ENCODE data around the gene GPC6. TPM values are rescaled to one million over a fixed set of nuclear protein-coding genes. Genes with fewer than 3 reads are reported as not detected.

The GPC6 gene
- total RNA-seq, 1 experiment from 2014 or later = 0.22 TPM

GRCh38 chr13:93230261-93230855 is 3.8 kb downstream of the GPC6 start:
- CTCF ChIA-PET = no interaction called here
- ATAC-seq (no peak), DNase-seq (ENCODE audit: low read depth, low spot score) (no peak)
- H3K4me3 ChIP-seq (replicated peaks in 1 of 2; ENCODE audit: low read depth in 1 of 2, low read length in 2 of 2) = no peak overlapping the region
- no peaks in the 10 kb centered on the region; the same call in 1 of the 2 replicates for H4K20me1 ChIP-seq (ENCODE audit: insufficient read depth)
- H3K36me3 ChIP-seq (ENCODE audit: control insufficient read depth in 1 of 2, insufficient read depth in 2 of 2, low read length in 2 of 2) = no peaks in the 10 kb centered on the region
- BruUV-seq (replicated peaks) = no TSS peak
- H3K4me2 ChIP-seq (ENCODE audit: low read length) = no peak overlapping the region
- peaks cover 4 to 12% of the 10 kb centered on the region in 2 experiments; a peak in 2 of 4 replicates for H3K9me3 ChIP-seq (ENCODE audit: control insufficient read depth in 1 of 2, insufficient read depth in 1 of 2, low read depth in 1 of 2, low read length in 2 of 2)
- no peaks in the 10 kb centered on the region for H3K4me1 ChIP-seq (ENCODE audit: control insufficient read depth in 1 of 2, insufficient read depth in 2 of 2, low read length in 2 of 2)
- RAD21 ChIA-PET (ENCODE audit: low non-redundant PET in 1 of 2, low total read pairs in 2 of 2, uncharacterized antibody in 2 of 2, unreplicated experiment in 2 of 2) = no interaction called here
- no peak overlapping the region for H3K27ac ChIP-seq (ENCODE audit: low read depth, low read length)
- H3K9me2 ChIP-seq (ENCODE audit: insufficient read depth) = no peaks in the 10 kb centered on the region
- intact Hi-C loops (cut with micrococcal nuclease) = no loop called here
- H3K27me3 ChIP-seq (ENCODE audit: insufficient read depth, low read length) = no peaks in the 10 kb centered on the region
- POLR2A ChIA-PET = no interaction called here
- no peak overlapping the region for H2AFZ ChIP-seq (ENCODE audit: low read depth, low read length, poor library complexity, severe bottlenecking)
- H3K9ac ChIP-seq (ENCODE audit: low read length) = no peak overlapping the region
- TF ChIP-seq ATF3 (IDR thresholded peaks at IDR 0.05) (no peak), YY1 (IDR thresholded peaks at IDR 0.05; ENCODE audit: extremely low read depth, insufficient replicate concordance, low read depth, low read length) (no peak)
- H3K79me2 ChIP-seq (ENCODE audit: insufficient read depth, low read length) = no peaks in the 10 kb centered on the region

GRCh38 chr13:93231867-93232266 is 5.3 kb downstream of the GPC6 start:
- ChIA-PET RAD21 (ENCODE audit: low non-redundant PET in 1 of 2, low total read pairs in 2 of 2, uncharacterized antibody in 2 of 2, unreplicated experiment in 2 of 2) (no interaction called here), POLR2A (no interaction called here), CTCF (no interaction called here)
- peaks cover 4 to 13% of the 10 kb centered on the region in 2 experiments; a peak in 2 of 4 replicates for H3K9me3 ChIP-seq (ENCODE audit: control insufficient read depth in 1 of 2, insufficient read depth in 1 of 2, low read depth in 1 of 2, low read length in 2 of 2)
- intact Hi-C loops (cut with micrococcal nuclease) = no loop called here
- no TSS peak for BruUV-seq (replicated peaks)
- H3K4me3 ChIP-seq (replicated peaks in 1 of 2; ENCODE audit: low read depth in 1 of 2, low read length in 2 of 2) = no peak overlapping the region
- no peak for ATAC-seq
- no peaks in the 10 kb centered on the region for H3K36me3 ChIP-seq (ENCODE audit: control insufficient read depth in 1 of 2, insufficient read depth in 2 of 2, low read length in 2 of 2)
- no peak overlapping the region for H2AFZ ChIP-seq (ENCODE audit: low read depth, low read length, poor library complexity, severe bottlenecking)
- no peaks in the 10 kb centered on the region for H3K9me2 ChIP-seq (ENCODE audit: insufficient read depth)
- H3K79me2 ChIP-seq (ENCODE audit: insufficient read depth, low read length) = no peaks in the 10 kb centered on the region
- no peak overlapping the region for H3K4me2 ChIP-seq (ENCODE audit: low read length)
- DNase-seq (ENCODE audit: low read depth, low spot score) = no peak
- TF ChIP-seq MAX (IDR thresholded peaks at IDR 0.05) (no peak), POLR2AphosphoS5 (IDR thresholded peaks at IDR 0.05; ENCODE audit: low read depth, low read length) (no peak), CEBPB (IDR thresholded peaks at IDR 0.05; ENCODE audit: low read depth) (no peak), SP1 (IDR thresholded peaks at IDR 0.05; ENCODE audit: low read depth) (no peak), RAD21 (IDR thresholded peaks at IDR 0.05; ENCODE audit: low read depth) (no peak), EZH2phosphoT487 (IDR thresholded peaks at IDR 0.05; ENCODE audit: borderline replicate concordance) (no peak), POLR2A (IDR thresholded peaks at IDR 0.05; ENCODE audit: borderline replicate concordance, extremely low read depth, insufficient read depth, insufficient read length) (no peak), JUND (IDR thresholded peaks at IDR 0.05) (no peak), FOSL1 (IDR thresholded peaks at IDR 0.05; ENCODE audit: low read depth) (no peak), ZNF274 (IDR thresholded peaks at IDR 0.05; ENCODE audit: low read depth, low read length) (no peak)
- no peaks in the 10 kb centered on the region for H3K27me3 ChIP-seq (ENCODE audit: insufficient read depth, low read length)
- no peaks in the 10 kb centered on the region; the same call in 1 of the 2 replicates for H4K20me1 ChIP-seq (ENCODE audit: insufficient read depth)
- H3K9ac ChIP-seq (ENCODE audit: low read length) = no peak overlapping the region
- no peak overlapping the region for H3K27ac ChIP-seq (ENCODE audit: low read depth, low read length)
- no peaks in the 10 kb centered on the region for H3K4me1 ChIP-seq (ENCODE audit: control insufficient read depth in 1 of 2, insufficient read depth in 2 of 2, low read length in 2 of 2)
